Breast epithelium (tissue), 4 donors: Measurements from ENCODE around the gene BCL11B. TPM values are rescaled to one million over a fixed set of nuclear protein-coding genes. Genes with fewer than 3 reads are reported as not detected.

ENCODE experiments used
- DNase-seq, 2 donors: peaks; one replicate each; pipeline ENCODE4 v3.0.0-alpha.2; 2019; ENCODE audit warnings: low spot score in 2 of 2
- H3K27ac ChIP-seq, 2 donors: fragments of 200-600 bp; sonication (generic) in 1 of 2; one replicate each; pipeline ENCODE4 v1.5.1; 2016 to 2019; ENCODE audit warnings: mild to moderate bottlenecking in 1 of 2
- H3K27me3 ChIP-seq, 2 donors: fragments of 200-600 bp; sonication (generic) in 1 of 2; one replicate each; pipeline versions ENCODE4 v1.5.1 to v1.6.0; 2017 to 2019; ENCODE audit warnings: control low read depth in 1 of 2, mild to moderate bottlenecking in 1 of 2
- H3K36me3 ChIP-seq: fragments of 200-600 bp; one replicate; pipeline ENCODE4 v1.5.1; 2019
- H3K4me1 ChIP-seq, 2 donors: fragments of 200-600 bp; sonication (generic); one replicate each; pipeline ENCODE4 v1.5.1; 2016 to 2019; ENCODE audit warnings: control low read depth in 1 of 2
- H3K4me3 ChIP-seq, 3 donors: fragments of 200-600 bp; sonication (generic); 1 replicate in 2 of 3; 2 replicates in 1 of 3; pipeline ENCODE4 v1.5.1; 2016 to 2019; ENCODE audit warnings: mild to moderate bottlenecking in 3 of 3, moderate library complexity in 2 of 3
- H3K9me3 ChIP-seq, 2 donors: fragments of 200-600 bp; sonication (generic) in 1 of 2; one replicate each; pipeline ENCODE4 v1.5.1; 2016 to 2019; ENCODE audit warnings: control low read depth in 1 of 2
- CTCF ChIP-seq, 3 donors: fragments of 450-650 bp; IDR thresholded peaks; one replicate each; pipeline ENCODE4 v1.5.1; 2016 to 2017; ENCODE audit warnings: antibody characterized with exemption in 3 of 3, mild to moderate bottlenecking in 3 of 3, moderate library complexity in 3 of 3
- POLR2A ChIP-seq: fragments of 450-650 bp; IDR thresholded peaks from one replicate; pipeline ENCODE4 v1.6.1; 2016; ENCODE audit warnings: antibody characterized with exemption, mild to moderate bottlenecking, moderate library complexity
- POLR2AphosphoS5 ChIP-seq, 3 donors: sonication (generic); formaldehyde crosslinking; IDR thresholded peaks; one replicate each; pipeline ENCODE4 v1.6.1; 2017; ENCODE audit warnings: antibody characterized with exemption in 3 of 3
- intact Hi-C: fragments of 100-400 bp; cut with DNase I; formaldehyde crosslinking; loops from one replicate; pipeline ENCODE4 v1.15.1; 2023; ENCODE audit warnings: low total_unique reads
- total RNA-seq, 3 donors: library from RNA; depleted of rRNA; stranded (reverse); fragments of >200 nt; gene quantifications; one replicate each; pipeline ENCODE4 v1.1.0, GENCODE V29; 2016

BCL11B gene
- total RNA-seq, 3 donors from 2014 or later = 0.96 to 3.9 (median 2.6) TPM

- Histone ChIP-seq H3K4me3 (no peak overlapping the region), H3K9me3 (no peaks in the 10 kb centered on the region), H3K36me3 (no peaks in the 10 kb centered on the region), H3K27ac (no peak overlapping the region), H3K4me1 (no peaks in the 10 kb centered on the region), H3K27me3 (peaks cover 0 to 8% of the 10 kb centered on the region in 2 donors)
- no peak for DNase-seq
- no peak for TF ChIP-seq POLR2A
- no peak for TF ChIP-seq CTCF (IDR thresholded peaks at IDR 0.05)
- no peak for TF ChIP-seq POLR2AphosphoS5 (IDR thresholded peaks at IDR 0.05)
- intact Hi-C loops = no loop called here
These were observed 46.3 kb upstream of the BCL11B start for GRCh38 chr14:99318091-99318958.

- no peak for TF ChIP-seq CTCF (IDR thresholded peaks at IDR 0.05)
- TF ChIP-seq POLR2AphosphoS5 (IDR thresholded peaks at IDR 0.05) = no peak
- no peak for TF ChIP-seq POLR2A
- Histone ChIP-seq H3K27ac (no peak overlapping the region), H3K4me1 (no peaks in the 10 kb centered on the region), H3K4me3 (no peak overlapping the region), H3K36me3 (no peaks in the 10 kb centered on the region), H3K9me3 (no peaks in the 10 kb centered on the region), H3K27me3 (peaks cover 0 to 8% of the 10 kb centered on the region in 2 donors)
- no peak for DNase-seq
- intact Hi-C loops = no loop called here
These were observed 45.5 kb upstream of the BCL11B start for GRCh38 chr14:99317231-99318090.

GRCh38 chr14:99316281-99317163 is 44.5 kb upstream of the BCL11B start:
- Histone ChIP-seq H3K4me1 (no peaks in the 10 kb centered on the region), H3K9me3 (peaks cover 0 to 4% of the 10 kb centered on the region in 2 donors), H3K27me3 (peaks cover 0 to 8% of the 10 kb centered on the region in 2 donors), H3K27ac (no peak overlapping the region), H3K36me3 (no peaks in the 10 kb centered on the region), H3K4me3 (no peak overlapping the region)
- TF ChIP-seq POLR2AphosphoS5 (IDR thresholded peaks at IDR 0.05) (no peak), CTCF (IDR thresholded peaks at IDR 0.05) (no peak)
- DNase-seq = no peak
- intact Hi-C loops = no loop called here

GRCh38 chr14:99315197-99315596 is 43.2 kb upstream of the BCL11B start:
- TF ChIP-seq POLR2A (no peak), POLR2AphosphoS5 (IDR thresholded peaks at IDR 0.05) (no peak), CTCF (IDR thresholded peaks at IDR 0.05) (no peak)
- Histone ChIP-seq H3K27me3 (peaks cover 0 to 8% of the 10 kb centered on the region in 2 donors), H3K4me1 (no peaks in the 10 kb centered on the region), H3K36me3 (no peaks in the 10 kb centered on the region), H3K9me3 (peaks cover 0 to 14% of the 10 kb centered on the region in 2 donors), H3K27ac (no peak overlapping the region), H3K4me3 (no peak overlapping the region)
- DNase-seq = no peak
- intact Hi-C loops = no loop called here
